IMR-90 (cell line): ENCODE data around the gene SLC17A3.

Source experiments
- BHLHE40 ChIP-seq: fragments of 150-350 bp; IDR thresholded peaks from 2 replicates; pipeline ENCODE4 v1.6.1; 2016; ENCODE audit warnings: mild to moderate bottlenecking, low read depth, low read length
- CEBPB ChIP-seq: IDR thresholded peaks from 2 replicates; pipeline ENCODE4 v1.6.1; 2012; ENCODE audit warnings: low read depth, low read length, improper control_type of control experiment
- FOS ChIP-seq: fragments of 150-350 bp; IDR thresholded peaks from 2 replicates; pipeline ENCODE4 v1.6.1; 2016; ENCODE audit warnings: low read depth, low read length
- MAZ ChIP-seq: IDR thresholded peaks from 2 replicates; pipeline ENCODE4 v1.6.1; 2012; ENCODE audit warnings: low read depth, mild to moderate bottlenecking, low read length, improper control_type of control experiment, moderate library complexity, borderline replicate concordance
- MXI1 ChIP-seq: IDR thresholded peaks from 2 replicates; pipeline ENCODE4 v1.6.1; 2012; ENCODE audit warnings: low read depth, mild to moderate bottlenecking, low read length, moderate library complexity, borderline replicate concordance
- NFE2L2 ChIP-seq: fragments of 150-350 bp; IDR thresholded peaks from 2 replicates; pipeline ENCODE4 v1.6.1; 2016; ENCODE audit warnings: low read depth, mild to moderate bottlenecking, low read length
- POLR2A ChIP-seq: IDR thresholded peaks from 2 replicates; pipeline ENCODE4 v1.6.1; 2012; ENCODE audit warnings: mild to moderate bottlenecking, low read depth, low read length
- RAD21 ChIP-seq: IDR thresholded peaks from 2 replicates; pipeline ENCODE4 v1.6.1; 2012; ENCODE audit warnings: low read length, improper control_type of control experiment
- TF ChIP-seq, protein P1 (sequence below): conservative IDR thresholded peaks from 2 replicates; pipeline ENCODE4 v1.5.1; 2012; ENCODE audit warnings: mild to moderate bottlenecking, low read depth, low read length, improper control_type of control experiment
- TF ChIP-seq, protein P2 (sequence below): fragments of 150-350 bp; IDR thresholded peaks from 2 replicates; pipeline ENCODE4 v1.6.1; 2016; ENCODE audit warnings: low read depth, mild to moderate bottlenecking, low read length, moderate library complexity, borderline replicate concordance
- TF ChIP-seq, protein P3 (sequence below): fragments of 150-350 bp; IDR thresholded peaks from 2 replicates; pipeline ENCODE4 v1.6.1; 2017; ENCODE audit warnings: mild to moderate bottlenecking, antibody characterized with exemption, low read length, low read depth

DNA sequence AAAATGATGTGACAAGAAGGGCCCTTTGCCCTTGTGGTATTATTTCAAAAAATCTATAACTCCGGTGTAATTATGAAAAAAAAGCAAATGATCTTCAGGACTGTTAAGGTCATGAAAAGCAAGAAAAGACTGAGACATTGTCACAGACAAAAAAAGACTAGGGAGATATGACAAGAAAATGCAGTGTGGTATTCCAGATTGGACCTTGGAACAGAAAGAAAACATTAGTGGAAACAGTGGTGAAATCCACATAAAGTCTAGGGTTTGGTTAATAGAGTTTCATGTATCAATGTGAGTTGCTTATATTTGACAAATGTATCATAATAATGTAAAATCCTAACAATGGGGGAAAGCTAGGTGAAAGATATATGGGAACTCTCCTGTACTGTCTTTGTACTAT, 26.8 kb upstream of the SLC17A3 start:
- TF ChIP-seq, protein P1, sequence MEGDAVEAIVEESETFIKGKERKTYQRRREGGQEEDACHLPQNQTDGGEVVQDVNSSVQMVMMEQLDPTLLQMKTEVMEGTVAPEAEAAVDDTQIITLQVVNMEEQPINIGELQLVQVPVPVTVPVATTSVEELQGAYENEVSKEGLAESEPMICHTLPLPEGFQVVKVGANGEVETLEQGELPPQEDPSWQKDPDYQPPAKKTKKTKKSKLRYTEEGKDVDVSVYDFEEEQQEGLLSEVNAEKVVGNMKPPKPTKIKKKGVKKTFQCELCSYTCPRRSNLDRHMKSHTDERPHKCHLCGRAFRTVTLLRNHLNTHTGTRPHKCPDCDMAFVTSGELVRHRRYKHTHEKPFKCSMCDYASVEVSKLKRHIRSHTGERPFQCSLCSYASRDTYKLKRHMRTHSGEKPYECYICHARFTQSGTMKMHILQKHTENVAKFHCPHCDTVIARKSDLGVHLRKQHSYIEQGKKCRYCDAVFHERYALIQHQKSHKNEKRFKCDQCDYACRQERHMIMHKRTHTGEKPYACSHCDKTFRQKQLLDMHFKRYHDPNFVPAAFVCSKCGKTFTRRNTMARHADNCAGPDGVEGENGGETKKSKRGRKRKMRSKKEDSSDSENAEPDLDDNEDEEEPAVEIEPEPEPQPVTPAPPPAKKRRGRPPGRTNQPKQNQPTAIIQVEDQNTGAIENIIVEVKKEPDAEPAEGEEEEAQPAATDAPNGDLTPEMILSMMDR: no peak
- TF ChIP-seq, protein P2, sequence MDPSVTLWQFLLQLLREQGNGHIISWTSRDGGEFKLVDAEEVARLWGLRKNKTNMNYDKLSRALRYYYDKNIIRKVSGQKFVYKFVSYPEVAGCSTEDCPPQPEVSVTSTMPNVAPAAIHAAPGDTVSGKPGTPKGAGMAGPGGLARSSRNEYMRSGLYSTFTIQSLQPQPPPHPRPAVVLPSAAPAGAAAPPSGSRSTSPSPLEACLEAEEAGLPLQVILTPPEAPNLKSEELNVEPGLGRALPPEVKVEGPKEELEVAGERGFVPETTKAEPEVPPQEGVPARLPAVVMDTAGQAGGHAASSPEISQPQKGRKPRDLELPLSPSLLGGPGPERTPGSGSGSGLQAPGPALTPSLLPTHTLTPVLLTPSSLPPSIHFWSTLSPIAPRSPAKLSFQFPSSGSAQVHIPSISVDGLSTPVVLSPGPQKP: no peak
- TF ChIP-seq POLR2A (no peak), CEBPB (no peak), RAD21 (no peak), BHLHE40 (no peak), NFE2L2 (no peak), FOS (no peak), MAZ (no peak), MXI1 (no peak)
- TF ChIP-seq, protein P3, sequence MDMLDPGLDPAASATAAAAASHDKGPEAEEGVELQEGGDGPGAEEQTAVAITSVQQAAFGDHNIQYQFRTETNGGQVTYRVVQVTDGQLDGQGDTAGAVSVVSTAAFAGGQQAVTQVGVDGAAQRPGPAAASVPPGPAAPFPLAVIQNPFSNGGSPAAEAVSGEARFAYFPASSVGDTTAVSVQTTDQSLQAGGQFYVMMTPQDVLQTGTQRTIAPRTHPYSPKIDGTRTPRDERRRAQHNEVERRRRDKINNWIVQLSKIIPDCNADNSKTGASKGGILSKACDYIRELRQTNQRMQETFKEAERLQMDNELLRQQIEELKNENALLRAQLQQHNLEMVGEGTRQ: no peak
